Stimulated activated CD4-positive, alpha-beta T cell treated with anti-CD3 and anti-CD28 coated beads, Interleukin-15, amount 100 ng/mL, for 48 hours (primary cell): ENCODE measurements around the gene PSENEN.
"Not testable (repeated sequence)": the region's sequence is repeated elsewhere in the genome, so short reads cannot be mapped to it uniquely, and the experiment has no call there.

Experiments
- DNase-seq, 2 donors: peaks; one replicate each; pipeline ENCODE4 v3.0.0-alpha.2; 2020; ENCODE audit warnings: low read depth in 2 of 2

The PSENEN gene

DNA sequence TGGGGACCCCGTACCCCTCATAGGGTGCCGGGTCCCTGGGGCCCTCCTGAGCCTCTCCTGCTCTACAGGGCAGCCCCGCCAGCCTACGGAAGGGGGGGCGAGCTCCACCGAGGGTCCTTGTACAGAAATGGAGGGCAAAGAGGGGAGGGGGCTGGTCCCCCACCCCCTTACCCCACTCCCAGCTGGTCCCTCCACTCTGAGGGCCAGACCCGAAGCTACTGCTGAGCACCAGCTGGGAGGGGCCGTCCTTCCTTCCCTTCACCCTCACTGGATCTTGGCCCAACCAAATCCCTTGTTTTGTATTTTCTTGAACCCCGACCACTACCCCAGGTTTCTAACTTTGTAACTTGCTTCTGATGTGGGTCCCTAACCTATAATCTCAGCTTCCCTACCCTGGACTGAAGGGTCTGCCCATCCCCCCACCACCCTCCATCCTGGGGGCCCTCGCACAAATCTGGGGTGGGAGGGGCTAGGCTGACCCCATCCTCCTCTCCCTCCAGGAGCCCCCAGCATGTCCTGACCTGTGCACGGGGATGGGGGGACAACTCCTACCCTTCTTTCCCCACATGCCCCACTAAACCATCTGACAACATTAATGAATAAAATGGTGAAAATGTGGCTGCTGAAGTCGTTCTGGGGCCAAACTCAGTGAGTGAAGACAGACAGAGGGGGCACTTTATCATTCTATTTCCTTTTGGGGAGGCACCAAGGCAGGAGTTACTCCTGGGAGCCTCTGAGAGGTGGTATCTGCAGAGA lies 42.9 kb downstream of the PSENEN start:
- no peak for DNase-seq

GRCh38 chr19:35789195-35789977 lies 43.9 kb downstream of the PSENEN start:
- no peak for DNase-seq

DNA sequence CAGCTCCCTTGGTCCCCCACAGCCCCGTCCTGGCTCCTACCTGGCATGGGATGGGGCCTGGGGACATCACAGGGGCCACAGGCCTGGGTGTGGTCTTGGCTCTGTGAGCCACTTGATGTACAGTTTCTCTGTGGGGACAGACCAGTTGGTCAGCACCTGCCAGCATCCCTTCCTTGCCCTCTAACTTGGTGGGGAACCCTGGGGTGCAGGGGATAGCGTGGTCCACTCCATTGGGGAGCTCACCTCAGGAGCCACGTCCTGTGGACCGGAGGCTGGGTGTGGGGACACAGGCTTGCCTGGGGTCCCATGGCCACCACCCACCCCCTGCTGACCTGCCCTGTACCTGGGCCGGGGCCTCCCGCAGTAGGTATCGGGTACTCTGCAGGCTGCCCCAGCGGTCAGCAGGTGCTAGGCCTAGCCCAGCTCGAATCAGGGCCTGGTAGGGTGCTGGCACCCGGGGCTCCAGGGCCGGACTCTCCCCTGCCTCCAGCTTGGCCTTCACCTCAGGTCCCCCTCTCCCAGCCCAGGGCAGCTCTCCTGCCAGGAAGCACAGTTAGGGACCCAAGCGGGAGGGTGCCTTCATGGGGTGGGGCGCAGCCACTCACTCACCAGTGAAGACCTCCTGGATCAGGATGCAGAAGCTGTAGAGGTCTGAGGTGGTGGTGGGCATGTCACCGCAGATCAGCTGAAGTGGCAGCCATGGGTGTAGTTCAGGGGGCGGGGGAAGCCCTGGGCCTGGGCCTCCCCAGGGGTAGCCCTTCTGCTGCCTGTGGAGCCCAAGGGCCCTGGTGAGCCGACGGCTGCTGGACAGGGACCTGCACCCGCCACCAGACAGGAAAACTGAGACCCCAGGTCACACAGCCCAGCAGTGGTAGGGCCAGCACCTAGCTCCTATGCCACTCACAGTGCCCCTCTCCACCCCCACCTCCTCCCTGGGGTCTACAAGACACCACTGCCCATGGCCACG lies 44.8 kb downstream of the PSENEN start:
- DNase-seq: no peak

DNA sequence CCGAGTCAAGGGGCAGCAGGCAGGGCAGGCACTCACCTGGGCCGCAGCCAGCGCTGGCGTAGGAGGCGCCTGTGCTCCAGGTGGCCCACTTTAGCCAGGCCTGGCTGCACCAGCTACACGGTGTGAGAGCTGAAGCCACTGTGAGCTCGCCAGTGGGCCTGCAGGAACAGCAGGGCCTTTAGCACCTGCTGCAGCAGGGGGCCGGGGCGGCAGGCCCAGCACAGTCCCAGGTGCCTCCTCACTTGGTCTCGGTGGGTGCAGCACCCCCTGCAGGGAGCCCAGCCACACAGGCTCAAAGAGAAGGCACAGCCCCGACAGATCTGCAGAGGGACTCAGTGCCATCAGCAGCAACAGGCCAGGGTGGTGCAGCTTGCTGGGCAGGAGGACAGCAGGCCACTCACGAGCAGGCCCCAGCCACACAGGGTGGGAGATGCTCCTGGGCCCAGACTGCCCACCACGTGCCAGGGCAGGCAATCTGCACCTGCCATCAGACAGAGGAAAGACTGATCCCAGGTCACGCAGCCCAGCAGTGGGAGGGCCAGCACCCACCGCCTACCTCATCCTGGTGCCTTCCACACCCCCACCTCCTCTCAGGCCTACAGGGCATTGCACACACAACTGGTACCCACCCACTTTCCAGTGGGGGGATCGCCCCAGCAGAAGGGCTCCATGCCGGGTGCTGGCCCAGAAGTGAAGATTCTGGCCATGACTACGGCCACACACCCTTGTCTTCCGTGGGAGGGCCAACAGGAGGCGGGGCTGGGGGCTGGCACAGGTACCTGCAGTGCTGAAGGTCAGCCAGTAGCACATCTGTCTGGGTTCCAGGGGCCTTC lies 45.7 kb downstream of the PSENEN start:
- no peak for DNase-seq

DNA sequence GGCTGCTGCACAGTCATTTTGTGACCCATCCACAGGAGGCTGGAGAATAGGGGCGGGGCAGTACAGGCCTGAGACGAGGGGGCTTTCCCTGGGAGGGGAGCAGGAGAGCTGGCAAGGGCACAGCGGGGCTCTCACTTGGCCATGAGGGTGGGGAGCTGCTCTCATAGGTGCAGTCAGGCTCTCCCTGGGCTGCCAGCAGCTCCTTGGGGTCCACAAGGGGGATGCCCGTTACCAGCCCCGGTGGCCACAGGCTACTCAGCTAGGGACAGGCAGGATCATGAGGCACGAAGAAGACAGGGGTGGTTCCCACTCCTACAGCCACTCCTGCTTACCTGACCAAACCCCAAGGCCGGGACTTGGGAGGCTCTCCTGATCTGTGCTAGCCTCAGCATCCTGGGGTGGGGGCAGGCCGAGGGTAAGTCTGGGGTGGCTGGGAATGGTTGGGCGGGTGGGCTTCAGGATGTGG lies 46.4 kb downstream of the PSENEN start:
- DNase-seq: no peak

DNA sequence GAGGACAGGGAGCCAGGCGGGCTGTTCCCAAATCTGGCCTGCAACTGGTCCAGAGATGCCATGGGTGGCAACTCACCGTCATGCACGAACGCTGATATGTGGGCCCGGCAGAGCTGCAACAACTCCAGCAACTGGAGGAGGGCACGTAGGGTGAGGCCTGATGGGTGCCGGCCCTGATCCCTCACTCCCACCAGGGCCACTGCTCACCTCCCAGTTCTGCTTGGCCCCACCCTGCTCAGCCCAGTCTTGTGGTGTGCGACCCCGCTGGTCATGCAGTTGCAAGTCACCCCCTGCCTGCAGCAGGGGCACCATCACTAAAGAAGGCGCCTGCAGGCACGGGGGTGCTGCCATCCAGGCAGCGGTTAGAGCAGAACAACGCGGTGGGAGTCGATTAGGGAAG lies 46.9 kb downstream of the PSENEN start:
- no peak for DNase-seq

GRCh38 chr19:35792888-35793287 lies 47.4 kb downstream of the PSENEN start:
- no peak for DNase-seq

DNA sequence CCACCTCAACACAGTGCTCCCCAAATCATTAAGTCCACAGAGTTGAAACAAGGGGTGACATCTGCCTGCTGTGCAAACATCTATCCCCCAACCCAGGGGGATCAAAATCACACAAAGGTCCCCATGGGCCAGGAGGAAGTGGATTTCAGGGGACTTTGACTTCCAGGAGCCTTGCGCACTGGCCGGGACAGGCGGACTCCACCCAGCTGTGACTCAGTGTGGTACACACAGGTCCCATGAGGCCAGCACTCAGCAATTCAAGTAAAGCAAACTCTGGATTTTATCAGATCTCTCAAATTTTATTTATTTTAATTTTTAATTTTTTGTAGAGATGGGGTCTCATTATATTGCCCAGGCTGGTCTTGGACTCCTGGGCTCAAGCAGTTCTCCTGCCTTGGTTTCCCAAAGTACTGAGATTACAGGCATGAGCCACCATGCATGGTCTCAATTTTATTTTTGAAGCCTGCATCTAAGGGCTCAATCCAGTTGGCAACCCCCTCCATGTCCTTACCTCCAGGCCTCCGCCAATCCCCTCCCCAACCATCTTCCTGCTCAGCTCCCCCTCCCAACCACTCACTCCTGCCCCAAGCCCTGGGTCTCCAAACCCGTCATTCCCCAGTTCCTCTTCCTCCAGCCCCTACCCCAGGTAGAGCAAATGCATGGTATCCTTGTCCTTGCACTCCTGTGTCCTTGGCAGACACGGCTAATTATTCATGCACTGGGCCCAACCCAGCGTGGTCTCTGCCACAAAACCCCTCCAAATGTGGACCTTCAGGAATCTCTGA lies 48.1 kb downstream of the PSENEN start:
- no peak for DNase-seq

- not testable (repeated sequence) for DNase-seq
Measured at GRCh38 chr19:35795564-35795963, 50.1 kb downstream of the PSENEN start.
